Right lobe of liver (tissue), 6 donors: ENCODE data around the gene SPHK2. TPM values are rescaled to one million over a fixed set of nuclear protein-coding genes. Genes with fewer than 3 reads are reported as not detected.

Experiments used
- ATAC-seq, 4 donors: fragments of 200-7000 bp; cut with Tn5 transposase; one replicate each; pipeline ENCODE4 v1.9.1; 2020; ENCODE audit warnings: mild to moderate bottlenecking in 4 of 4, moderate library complexity in 4 of 4
- DNase-seq, 3 donors: peaks; one replicate each; pipeline ENCODE4 v3.0.0-alpha.2; 2020
- H3K27ac ChIP-seq, 3 donors: fragments of 200-600 bp; one replicate each; pipeline ENCODE4 v1.8.0; 2022
- H3K27me3 ChIP-seq, 2 donors: fragments of 200-600 bp; one replicate each; pipeline ENCODE4 v1.8.0; 2022
- H3K36me3 ChIP-seq, 4 donors: fragments of 200-600 bp; sonication (generic) in 1 of 4; one replicate each; pipeline versions ENCODE4 v1.5.1 to v1.8.0; 2017 to 2022; ENCODE audit warnings: control low read depth in 1 of 4
- H3K4me1 ChIP-seq, 4 donors: fragments of 200-600 bp; sonication (generic) in 1 of 4; one replicate each; pipeline versions ENCODE4 v1.5.1 to v1.8.0; 2017 to 2022; ENCODE audit warnings: control low read depth in 1 of 4
- H3K4me3 ChIP-seq, 3 donors: fragments of 200-600 bp; one replicate each; pipeline ENCODE4 v1.8.0; 2022
- H3K9me3 ChIP-seq, 4 donors: fragments of 200-600 bp; sonication (generic) in 1 of 4; one replicate each; pipeline versions ENCODE4 v1.5.1 to v1.8.0; 2017 to 2022; ENCODE audit warnings: control low read depth in 1 of 4
- POLR2A ChIP-seq: fragments of 450-650 bp; IDR thresholded peaks from one replicate; pipeline ENCODE4 v1.6.1; 2017; ENCODE audit warnings: antibody characterized with exemption, mild to moderate bottlenecking
- WGBS: methylation state at CpG from one replicate; pipeline ENCODE4 v1.1.6; 2018; ENCODE audit warnings: low coverage, low lambda C conversion rate; ENCODE audit not compliant: insufficient coverage; ENCODE audit errors: missing lambda C conversion rate; 5-methylcytosine and 5-hydroxymethylcytosine counted together
- intact Hi-C, 2 donors: fragments of 100-400 bp; cut with DNase I; formaldehyde crosslinking; loops; one replicate each; pipeline versions ENCODE4 v1.11.2 to v1.14.1; 2022
- total RNA-seq, 6 experiments: library from RNA; depleted of rRNA in 2 of 6; stranded (reverse); fragments of >200 nt in 2 of 6; fragmentation: NEBNext Ultra II Directional in 3 of 6; extraction: Animal tissue kit (Norgen Biotek cat#: 25700) in 3 of 6; gene quantifications; one replicate each; pipeline versions ENCODE4 v1.1.0 to v1.2.4, GENCODE V29; 2016 to 2023
- TF ChIP-seq, protein P1 (sequence below), 4 donors: fragments of 200-600 bp in 3 of 4; fragments of 450-650 bp in 1 of 4; IDR thresholded peaks; one replicate each; pipeline versions ENCODE4 v1.5.1 to v1.8.0; 2016 to 2022; ENCODE audit warnings: antibody characterized with exemption in 4 of 4, mild to moderate bottlenecking in 2 of 4
- donor health status: DM: no; HTN: yes; CAD: no.
- donor health status: DM: no; HTN: no; CAD: no.
- donor health status: DM: no; HTN: no; CAD: no.
- donor health status: DM: no; HTN: yes; CAD: no.
- donor health status: DM: no; HTN: yes; CAD: no.

The SPHK2 gene
- total RNA-seq, 6 experiments from 2014 or later = 11.4 to 30.1 (median 17.2) TPM

DNA sequence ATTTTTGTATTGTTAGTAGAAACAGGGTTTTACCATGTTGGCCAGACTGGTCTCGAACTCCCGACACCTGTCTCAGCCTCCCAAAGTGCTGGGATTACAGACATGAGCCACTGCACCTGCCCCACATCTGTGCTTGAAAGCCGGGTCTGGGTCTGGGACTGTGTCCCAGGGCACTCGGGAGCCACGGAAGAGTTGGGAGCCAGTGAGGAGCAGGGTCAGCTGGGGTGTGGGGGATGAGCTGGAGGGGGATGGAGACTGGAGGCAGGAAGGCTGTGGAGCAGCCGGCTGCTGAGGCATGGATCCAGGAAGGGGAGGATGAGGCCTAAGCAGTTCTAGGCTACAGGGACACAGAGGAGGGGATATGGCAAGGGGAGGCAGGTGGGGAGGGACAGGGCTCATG lies 23.5 kb upstream of the SPHK2 start:
- 70% methylated on average over 4 of the region's 6 CpGs for WGBS
- Histone ChIP-seq H3K4me1 (no peaks in the 10 kb centered on the region), H3K9me3 (no peaks in the 10 kb centered on the region), H3K4me3 (no peak overlapping the region), H3K27ac (no peak overlapping the region), H3K27me3 (no peaks in the 10 kb centered on the region), H3K36me3 (no peaks in the 10 kb centered on the region)
- TF ChIP-seq, protein P1, sequence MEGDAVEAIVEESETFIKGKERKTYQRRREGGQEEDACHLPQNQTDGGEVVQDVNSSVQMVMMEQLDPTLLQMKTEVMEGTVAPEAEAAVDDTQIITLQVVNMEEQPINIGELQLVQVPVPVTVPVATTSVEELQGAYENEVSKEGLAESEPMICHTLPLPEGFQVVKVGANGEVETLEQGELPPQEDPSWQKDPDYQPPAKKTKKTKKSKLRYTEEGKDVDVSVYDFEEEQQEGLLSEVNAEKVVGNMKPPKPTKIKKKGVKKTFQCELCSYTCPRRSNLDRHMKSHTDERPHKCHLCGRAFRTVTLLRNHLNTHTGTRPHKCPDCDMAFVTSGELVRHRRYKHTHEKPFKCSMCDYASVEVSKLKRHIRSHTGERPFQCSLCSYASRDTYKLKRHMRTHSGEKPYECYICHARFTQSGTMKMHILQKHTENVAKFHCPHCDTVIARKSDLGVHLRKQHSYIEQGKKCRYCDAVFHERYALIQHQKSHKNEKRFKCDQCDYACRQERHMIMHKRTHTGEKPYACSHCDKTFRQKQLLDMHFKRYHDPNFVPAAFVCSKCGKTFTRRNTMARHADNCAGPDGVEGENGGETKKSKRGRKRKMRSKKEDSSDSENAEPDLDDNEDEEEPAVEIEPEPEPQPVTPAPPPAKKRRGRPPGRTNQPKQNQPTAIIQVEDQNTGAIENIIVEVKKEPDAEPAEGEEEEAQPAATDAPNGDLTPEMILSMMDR (IDR thresholded peaks at IDR 0.05) = no peak
- TF ChIP-seq POLR2A = no peak
- DNase-seq (no peak), ATAC-seq (no peak)
- intact Hi-C loops = loop anchor here in 1 of 2 donors (10.0 kb wide), 1 partner anchor 101 kb away; no protein-coding TSS in a partner anchor

DNA sequence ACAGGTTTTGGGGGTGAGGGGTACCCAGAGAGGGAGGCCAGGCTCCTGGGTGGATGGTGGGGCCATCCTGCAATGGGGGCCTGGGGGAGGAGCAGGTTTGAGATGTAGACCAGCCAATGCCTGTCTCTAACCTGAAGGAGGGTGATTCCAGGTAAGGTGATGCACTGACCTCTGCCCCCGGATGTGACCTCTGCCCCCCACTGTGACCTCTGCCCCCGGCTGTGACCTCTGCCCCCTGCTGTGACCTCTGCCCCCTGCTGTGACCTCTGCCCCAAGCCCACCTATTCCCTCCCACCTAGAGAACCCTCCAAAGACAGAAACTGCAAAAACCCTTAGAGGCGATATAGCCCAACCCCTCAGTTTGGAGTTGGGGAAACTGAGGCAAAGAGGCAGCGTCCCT lies 23.1 kb upstream of the SPHK2 start:
- DNase-seq = no peak
- intact Hi-C loops = loop anchor here in 1 of 2 donors (10.0 kb wide), 1 partner anchor 101 kb away; no protein-coding TSS in a partner anchor
- no peak for ATAC-seq
- TF ChIP-seq, protein P1 (IDR thresholded peaks at IDR 0.05) = no peak
- TF ChIP-seq POLR2A = no peak
- no peaks in the 10 kb centered on the region for H3K36me3 ChIP-seq
- no peaks in the 10 kb centered on the region for H3K9me3 ChIP-seq
- no peak overlapping the region for H3K4me3 ChIP-seq
- H3K27me3 ChIP-seq = no peaks in the 10 kb centered on the region
- no peak overlapping the region for H3K27ac ChIP-seq
- H3K4me1 ChIP-seq = no peaks in the 10 kb centered on the region
- WGBS = 49% methylated on average over 2 of the region's 4 CpGs

DNA sequence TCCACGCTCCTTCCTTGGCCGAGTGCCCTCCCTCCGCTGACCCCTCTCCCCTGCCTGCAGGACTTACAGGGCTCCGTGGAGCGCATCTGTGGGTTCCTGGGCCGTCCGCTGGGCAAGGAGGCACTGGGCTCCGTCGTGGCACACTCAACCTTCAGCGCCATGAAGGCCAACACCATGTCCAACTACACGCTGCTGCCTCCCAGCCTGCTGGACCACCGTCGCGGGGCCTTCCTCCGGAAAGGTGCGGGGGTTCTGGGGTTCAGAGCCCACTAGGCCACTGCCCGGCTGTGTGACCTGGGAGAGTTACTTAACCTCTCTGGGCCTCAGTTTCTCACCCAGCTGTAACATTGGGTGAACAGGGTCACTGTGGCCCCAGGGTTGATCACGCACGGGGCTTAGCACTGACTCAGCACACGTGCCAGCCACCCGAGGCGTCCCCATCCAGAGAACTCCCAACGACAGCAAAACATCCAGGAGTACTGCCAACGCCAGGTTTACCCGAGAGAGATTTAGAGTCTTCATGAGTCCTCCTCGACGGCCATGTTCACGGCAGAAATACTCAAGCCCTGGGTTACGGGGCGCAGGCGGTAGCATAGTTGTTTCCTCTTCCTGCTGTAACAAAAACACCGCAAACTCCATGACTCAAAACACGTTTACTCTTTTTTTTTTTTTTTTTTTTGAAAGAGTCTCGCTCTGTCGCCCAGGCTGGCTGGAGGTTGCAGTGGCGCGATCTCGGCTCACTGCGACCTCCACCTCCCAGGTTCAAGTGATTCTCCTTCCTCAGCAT lies 22.4 kb upstream of the SPHK2 start:
- TF ChIP-seq, protein P1 (IDR thresholded peaks at IDR 0.05) = no peak
- TF ChIP-seq POLR2A = no peak
- H3K4me1 ChIP-seq = no peaks in the 10 kb centered on the region
- H3K27ac ChIP-seq = no peak overlapping the region
- WGBS = 65% methylated on average over 18 of the region's 39 CpGs
- no peaks in the 10 kb centered on the region for H3K9me3 ChIP-seq
- DNase-seq = no peak
- no peak for ATAC-seq
- H3K4me3 ChIP-seq = no peak overlapping the region
- H3K36me3 ChIP-seq = no peaks in the 10 kb centered on the region
- intact Hi-C loops = loop anchor here in 1 of 2 donors (10.0 kb wide), 1 partner anchor 102 kb away; no protein-coding TSS in a partner anchor
- no peaks in the 10 kb centered on the region for H3K27me3 ChIP-seq

DNA sequence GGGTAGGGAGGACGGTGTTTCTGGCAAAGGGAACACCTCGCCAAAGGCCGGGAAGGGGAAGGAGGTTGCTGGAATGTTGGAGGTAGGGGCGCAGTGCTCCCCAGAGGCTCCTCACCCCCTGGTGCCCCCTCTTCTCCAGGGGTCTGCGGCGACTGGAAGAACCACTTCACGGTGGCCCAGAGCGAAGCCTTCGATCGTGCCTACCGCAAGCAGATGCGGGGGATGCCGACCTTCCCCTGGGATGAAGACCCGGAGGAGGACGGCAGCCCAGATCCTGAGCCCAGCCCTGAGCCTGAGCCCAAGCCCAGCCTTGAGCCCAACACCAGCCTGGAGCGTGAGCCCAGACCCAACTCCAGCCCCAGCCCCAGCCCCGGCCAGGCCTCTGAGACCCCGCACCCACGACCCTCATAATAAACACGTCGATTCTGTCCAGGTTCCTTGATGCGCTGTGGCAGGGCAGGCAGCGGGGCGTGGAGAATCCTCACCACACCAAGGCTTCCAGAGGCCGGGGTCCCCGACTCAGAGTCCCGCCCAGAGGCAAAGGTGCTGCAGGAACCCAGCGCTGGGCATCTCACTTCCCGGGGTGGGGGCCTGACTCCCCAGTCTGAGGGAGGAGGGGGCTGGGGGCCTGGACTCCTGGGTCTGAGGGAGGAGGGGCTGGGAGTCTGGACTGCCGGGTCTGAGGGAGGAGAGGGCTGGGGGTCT lies 20.2 kb upstream of the SPHK2 start:
- H3K9me3 ChIP-seq = no peaks in the 10 kb centered on the region
- no peak overlapping the region for H3K27ac ChIP-seq
- 55% methylated on average over 4 of the region's 30 CpGs for WGBS
- H3K4me1 ChIP-seq = no peaks in the 10 kb centered on the region
- H3K4me3 ChIP-seq = no peak overlapping the region
- H3K36me3 ChIP-seq = no peaks in the 10 kb centered on the region
- DNase-seq (no peak), ATAC-seq (no peak)
- no peak for TF ChIP-seq POLR2A
- TF ChIP-seq, protein P1 (IDR thresholded peaks at IDR 0.05) = no peak
- H3K27me3 ChIP-seq = no peaks in the 10 kb centered on the region
- intact Hi-C loops = loop anchor here in 1 of 2 donors (10.0 kb wide), 1 partner anchor 104 kb away; no protein-coding TSS in a partner anchor
